Stromal cell of bone marrow (primary cell): ENCODE data around the gene COL9A3.

Source experiments
- DNase-seq: peaks from one replicate; pipeline ENCODE4 v3.0.0-alpha.2; 2012; ENCODE audit warnings: low read depth

COL9A3 gene

DNA sequence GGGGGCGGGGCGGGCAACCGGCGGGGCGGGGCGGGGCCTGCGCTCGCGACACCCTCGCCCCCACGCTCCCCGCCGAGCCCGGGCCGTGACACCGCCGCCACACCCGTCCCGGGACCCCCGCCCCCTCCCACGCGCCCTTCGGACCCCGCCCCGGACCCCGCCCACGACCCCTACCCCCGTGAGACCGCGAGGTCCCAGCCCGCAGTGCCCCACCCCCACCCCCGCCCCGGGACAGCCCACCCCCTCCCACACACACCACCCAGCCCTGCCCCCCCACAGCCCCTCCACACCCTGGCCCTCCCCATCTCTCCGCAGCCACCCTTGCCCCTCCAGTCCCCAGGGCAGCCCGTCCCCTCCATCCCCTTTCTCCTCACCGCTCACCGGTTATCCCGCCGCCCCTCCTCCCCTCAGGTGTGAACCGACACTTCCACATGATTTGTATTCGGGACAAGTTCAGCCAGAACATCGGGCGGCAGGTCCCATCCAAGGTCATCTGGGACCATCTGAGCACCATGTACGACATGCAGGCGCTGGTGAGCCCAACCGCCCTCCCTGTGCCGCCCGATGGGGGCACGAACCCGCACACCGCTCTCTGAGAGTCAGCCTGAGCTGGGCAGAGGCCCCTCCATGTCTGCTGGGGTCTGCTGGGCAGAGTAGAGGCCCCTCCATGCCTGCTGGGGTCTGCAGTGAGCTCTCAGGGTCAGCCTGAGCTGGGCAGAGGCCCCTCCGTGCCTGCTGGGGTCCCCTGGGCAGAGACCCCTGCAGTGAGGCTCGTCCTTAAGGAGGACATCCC lies 20.0 kb upstream of the COL9A3 start:
- DNase-seq: no peak

DNA sequence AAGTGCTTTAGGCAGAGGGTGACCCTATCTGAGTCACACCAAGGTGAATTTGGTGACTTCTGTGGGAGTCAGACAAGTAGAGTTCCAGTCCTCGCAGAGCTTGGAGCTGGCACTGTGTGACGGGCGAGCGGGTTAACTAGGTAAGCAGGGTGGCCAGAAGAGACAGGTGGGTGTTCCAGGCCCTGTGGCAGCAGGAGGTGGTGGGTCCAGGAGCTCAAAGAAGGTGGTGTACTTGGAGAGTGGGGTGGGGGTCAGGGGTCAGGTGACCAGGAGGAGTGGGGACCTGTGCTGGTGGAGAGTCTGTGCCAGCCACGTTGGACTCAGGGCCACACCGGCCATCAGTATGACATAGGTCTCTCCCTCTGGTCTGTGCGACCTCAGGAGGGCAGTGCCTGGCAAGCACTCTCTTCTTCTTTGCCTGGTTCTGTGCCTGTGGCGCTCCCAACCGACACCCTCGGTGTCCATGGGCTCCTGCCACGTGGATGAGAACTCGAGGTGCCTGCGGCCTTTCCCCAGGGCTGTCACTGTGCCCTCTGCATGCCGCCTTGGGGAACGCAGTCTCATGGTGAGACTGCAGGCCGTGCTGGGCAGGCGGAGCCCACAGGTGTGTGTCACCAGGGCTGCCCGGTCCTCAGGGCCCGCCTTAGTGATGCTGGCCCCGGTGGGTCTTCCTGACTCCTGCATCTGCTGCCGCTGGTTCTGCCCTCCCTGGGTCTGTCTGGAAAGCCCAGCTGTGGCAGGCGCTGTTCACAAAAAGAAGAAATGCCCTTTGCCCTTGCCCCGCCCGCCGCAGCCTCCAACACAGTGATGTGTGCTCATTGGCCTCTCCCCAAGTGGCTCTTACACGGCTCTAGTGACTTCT lies 18.9 kb upstream of the COL9A3 start:
- no peak for DNase-seq

DNA sequence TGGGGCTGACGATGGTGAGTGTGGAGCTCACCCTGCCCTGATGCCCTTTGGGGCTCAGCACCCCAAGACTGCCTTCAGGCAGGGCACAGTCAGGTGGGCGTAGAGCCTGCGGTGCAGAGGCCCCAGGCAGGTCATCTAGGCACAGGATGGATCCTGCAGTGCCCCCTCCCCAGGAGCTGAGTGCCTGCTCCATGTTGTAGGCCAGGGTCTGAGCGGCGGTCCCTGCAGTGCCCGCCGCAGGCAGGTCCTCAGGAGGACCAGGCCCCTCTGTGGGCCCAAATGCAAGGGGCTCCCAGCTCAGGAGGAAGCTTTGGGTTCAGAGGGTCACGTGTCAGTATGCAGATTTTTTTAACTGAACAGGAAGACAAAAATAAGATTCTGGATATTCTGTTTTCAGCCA lies 17.8 kb upstream of the COL9A3 start:
- no peak for DNase-seq

DNA sequence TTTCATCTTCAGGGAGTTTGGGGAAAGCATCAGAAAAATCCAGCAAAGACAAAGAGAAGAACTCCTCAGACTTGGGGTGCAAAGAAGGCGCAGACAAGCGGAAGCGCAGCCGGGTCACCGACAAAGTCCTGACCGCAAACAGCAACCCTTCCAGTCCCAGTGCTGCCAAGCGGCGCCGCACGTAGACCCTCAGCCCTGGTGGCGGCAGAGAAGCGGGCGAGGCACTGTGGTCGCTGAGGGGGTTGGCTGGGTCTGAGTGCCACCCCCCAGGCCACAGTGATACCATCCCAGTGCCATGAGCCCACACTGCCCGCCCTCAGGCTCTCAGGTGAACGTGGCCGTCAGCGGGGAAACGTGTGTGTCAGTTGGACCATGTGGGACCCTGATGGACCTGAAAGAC lies 17.4 kb upstream of the COL9A3 start:
- no peak for DNase-seq

DNA sequence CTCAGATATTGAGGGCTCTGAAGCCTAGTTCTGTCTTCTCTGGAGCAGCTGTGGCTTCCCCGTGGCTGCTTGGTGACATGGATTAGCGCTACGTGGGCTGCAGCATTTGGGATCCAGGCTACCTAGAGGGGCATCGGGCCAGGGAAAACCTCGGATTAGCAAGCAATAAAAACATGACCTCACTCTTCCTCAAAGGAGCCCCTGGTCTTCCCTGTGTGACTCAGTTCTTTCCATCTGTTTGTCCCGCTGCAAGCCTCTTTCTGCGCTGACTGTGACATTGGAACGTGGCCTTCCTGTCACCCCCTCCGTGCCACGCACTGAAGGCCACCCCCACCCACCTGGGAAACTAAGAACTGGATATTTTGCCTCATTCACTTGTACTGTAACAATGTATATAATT lies 17.0 kb upstream of the COL9A3 start:
- no peak for DNase-seq

DNA sequence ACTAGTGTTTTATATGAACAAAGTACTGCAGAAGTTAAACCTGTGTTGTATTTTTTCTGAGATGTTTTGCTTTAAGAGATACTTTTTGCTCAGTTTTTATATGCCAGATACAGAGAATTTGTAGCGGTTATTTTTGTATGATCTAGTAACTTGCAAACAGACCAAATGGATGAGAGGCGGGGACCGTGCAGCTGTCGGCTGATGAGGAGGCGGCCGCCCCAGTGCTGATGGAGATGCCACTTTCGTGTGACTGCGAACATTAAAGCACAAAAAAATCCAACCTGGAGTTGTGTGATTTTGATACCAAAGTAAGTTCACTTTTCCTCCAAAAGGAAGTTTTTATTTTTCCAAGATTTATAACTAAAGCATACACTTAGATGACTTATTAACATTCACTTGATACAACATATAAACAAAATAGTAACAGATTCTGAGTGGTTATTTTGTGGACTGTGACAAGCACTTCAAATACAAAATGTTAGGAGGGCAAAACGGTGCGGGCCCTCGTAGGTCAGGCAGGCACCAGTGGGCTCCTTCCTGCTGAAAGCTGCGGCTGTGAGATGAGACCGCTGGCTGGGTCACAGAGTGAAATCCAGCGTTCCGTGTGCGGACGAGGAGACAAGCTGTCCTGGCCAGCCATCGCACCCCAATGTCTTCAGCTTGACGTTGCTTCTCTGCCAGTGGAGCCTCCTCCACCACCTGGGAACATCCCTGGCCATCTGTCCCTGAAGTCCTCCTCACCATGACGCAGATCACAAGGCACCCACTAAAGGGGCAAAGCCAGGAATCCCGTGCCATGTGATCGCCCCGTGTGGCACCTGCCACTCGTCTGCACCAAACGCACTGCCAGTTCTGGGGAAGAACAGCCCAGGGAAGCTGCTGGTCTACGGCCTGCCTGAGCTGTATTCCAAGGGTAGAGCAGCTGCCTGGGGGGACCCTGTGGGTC lies 16.3 kb upstream of the COL9A3 start:
- DNase-seq: no peak

DNA sequence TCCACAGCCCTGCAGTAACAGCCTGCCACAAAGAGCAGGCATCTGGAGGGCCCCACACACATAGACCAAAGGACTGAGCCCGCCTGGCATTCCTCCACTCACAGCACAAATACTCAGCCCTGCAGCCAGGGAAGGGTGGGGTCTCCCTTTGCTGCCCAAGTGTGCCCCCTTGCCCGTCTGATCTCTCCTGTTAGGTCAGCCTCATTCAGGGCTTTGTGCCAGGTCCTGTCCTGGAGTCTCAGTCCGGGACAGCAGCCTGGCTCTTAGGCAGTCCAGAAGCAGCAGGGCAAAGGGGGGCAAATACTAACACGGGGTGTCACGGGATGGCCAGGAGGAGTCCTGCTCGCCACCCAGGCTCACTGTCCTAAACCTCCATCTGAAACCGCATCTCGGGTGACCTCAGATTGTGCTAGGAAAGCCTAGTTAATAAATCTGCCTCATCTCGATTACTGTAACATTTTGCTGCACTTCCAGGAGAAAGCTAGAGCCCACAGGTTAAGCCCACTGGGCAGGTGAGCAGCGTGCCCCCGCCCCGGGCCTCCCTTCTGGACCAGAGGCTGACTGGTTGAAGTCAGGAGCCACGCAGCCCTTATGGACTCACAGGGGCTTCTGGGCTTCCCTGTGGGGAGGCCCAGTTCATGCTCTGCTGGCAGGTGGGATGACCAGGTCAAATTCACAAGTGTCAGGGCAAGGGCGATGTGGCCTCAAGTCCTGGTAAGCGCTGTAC lies 15.4 kb upstream of the COL9A3 start:
- no peak for DNase-seq

DNA sequence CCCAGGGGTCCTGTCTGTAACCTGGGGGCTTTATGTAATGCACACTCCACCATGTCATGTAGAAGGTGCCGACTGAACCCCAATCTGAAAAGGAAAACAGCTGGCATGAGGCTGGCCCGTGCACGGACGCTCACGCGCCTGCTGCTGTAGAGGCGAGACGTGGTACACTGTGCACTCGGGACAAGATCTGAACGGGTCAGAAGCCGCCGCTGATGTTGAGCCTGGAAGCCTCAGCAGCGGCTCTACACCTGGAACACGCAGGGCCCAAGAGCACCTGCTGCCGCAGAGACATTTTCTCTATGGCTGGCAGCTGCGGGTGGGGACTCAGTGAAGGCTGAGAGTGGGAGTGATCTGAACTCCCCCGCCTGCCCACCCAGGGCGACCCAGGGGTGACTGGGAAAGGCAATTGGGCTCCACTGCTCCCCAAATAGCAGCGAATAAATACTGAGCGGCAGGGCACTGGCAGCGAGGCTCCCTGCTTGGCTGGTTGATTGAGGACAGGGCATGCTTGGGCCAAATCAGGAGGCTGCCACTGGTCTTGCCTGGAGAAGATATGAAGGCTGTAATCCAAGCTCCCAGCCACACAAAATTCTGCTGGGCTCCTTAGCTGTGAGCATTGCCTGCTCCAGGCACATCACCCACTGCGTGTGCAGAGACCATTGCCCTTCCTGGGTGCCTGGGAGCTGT lies 14.7 kb upstream of the COL9A3 start:
- DNase-seq: no peak

DNA sequence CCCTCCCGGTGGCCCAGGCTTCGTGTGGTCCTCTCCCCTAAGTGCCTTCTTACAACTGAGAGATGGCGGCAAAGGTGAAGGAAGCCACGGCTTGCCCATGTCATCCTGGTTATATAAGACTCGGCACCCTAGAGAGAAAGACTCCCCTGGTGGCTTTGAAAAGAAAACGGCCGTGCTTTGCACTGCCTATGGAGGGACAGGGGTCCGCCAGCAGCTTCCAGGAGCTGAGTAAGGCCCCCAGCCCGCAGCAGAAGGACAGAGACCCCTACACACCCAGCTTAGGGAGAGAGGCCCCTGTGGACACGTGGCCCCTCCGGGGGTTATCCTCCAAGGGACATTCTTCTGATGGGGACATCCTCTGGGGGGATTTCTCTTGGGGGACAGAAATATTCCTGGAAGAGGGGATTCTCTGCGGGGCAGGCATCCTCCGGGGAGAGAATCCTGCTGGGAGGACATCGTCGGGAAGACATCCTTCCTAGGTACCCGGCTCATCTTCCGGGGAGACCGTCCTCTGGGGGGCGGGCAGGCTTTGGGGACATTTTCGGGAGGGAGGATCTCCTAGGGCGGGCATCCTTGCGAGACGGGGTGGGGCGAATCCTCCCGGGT lies 12.7 kb upstream of the COL9A3 start:
- DNase-seq: no peak

DNA sequence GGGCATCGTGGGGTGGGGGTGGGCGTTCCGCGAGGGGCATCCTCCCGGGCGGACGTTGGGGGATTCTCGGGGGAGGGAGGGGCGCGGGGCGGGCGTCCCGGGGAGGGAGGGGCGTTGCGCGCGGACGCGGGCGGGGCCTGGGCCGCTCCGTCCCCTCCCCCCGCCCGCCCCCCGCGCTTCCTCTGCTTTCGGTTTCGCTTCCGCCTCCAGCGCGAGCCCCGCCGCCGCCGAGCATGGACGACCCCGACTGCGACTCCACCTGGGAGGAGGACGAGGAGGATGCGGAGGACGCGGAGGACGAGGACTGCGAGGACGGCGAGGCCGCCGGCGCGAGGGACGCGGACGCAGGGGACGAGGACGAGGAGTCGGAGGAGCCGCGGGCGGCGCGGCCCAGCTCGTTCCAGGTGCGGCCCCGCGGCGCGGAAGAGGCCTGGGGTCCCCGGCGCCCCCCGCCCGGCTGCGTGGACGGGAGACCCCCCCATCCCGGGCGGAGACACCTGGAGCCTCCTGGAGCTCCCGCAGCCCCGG lies 12.2 kb upstream of the COL9A3 start, which contains the start of gene OGFR:
TSS of gene OGFR (plus strand) at position 209 of the 528 bp plus-strand sequence. CDS start at position 234, 25 bp downstream.
- no peak for DNase-seq

DNA sequence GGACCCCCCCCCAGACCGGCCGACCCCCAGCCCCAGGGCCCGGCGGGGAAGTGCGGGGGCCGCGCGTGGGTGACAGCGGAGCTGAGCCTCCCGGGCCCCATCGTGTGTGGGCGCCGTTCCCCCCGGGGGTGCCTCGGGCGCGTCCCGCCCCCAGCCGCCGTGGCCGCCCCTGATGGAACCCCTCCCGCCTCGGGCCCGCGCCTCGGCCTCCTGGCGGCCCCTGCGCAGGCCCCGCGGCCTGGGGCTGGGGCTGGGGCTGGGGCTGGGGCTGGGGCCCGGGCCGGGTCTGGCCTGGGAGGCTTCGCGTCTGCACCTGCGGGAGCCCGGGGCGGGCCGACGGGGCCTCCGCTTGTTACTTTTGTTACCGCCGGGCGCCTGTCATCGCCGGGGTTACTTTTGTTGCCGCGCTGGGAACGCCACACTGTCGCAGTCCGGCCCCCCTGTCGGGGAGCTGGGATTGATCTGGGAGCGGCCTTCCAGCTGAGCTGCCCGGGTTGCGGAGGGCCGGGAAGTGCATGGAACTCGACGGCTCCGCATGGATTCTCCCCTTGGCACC lies 11.6 kb upstream of the COL9A3 start:
- no peak for DNase-seq

DNA sequence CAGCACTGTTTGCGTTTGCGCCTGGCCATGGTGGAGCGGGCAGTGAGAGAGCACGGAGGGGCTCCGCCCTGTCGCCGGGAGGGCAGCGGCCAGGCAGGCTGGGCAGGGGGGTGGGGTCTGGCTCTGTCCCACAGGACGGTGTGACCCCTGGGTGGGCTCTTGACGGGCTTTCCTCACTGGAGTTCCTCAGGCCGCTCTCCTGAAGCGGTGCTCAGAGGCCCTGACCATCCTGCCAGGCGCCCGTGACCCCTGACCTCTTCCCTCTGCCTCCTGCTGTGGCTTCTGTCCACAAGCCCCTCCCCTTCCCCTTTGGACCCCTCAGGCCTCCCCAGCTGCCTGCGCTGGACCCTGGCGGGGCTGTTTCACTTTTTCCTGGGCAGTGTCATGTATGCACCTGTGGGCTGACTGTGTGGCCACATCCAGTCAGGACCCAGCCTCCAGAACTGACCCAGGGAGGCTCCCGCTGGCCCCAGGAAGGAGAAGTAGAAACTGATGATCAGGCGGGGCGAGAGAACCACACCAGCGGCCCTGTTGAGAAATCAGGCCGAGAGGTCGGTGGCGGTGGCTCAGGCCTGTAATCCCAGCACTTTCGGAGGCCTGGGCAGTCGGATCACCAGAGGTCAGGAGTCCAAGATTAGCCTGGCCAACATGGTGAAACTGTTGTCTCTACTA lies 11.0 kb upstream of the COL9A3 start:
- no peak for DNase-seq

DNA sequence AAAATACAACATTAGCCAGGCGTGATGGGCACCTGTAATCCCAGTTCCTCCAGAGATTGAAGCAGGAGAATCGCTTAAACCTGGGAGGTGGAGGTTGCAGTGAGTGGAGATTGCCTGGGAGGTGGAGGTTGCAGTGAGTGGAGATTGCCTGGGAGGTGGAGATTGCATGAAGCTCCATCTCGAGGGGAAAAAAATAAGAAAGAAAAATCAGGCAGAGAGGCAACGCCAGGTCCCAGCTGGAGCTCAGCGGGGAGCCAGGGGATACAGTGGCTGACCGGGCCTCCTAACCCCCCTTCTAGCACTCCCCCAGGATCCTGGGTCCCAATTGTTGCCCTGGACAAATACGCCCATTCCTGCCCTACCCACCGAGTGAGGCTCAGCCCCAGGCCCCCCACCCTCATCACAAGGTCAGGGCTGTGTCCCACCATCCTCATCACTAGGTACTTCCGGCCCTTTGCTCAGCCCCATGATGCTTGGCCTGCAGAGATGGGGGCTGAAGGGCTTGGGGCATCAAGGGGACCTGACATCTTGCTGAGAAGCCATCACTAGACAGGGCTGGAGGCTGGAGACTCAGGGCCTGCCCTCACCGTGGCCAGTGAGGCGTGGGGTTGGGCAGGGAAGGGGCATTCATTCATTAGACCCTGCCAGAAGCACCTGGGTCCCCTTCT lies 10.3 kb upstream of the COL9A3 start:
- no peak for DNase-seq

DNA sequence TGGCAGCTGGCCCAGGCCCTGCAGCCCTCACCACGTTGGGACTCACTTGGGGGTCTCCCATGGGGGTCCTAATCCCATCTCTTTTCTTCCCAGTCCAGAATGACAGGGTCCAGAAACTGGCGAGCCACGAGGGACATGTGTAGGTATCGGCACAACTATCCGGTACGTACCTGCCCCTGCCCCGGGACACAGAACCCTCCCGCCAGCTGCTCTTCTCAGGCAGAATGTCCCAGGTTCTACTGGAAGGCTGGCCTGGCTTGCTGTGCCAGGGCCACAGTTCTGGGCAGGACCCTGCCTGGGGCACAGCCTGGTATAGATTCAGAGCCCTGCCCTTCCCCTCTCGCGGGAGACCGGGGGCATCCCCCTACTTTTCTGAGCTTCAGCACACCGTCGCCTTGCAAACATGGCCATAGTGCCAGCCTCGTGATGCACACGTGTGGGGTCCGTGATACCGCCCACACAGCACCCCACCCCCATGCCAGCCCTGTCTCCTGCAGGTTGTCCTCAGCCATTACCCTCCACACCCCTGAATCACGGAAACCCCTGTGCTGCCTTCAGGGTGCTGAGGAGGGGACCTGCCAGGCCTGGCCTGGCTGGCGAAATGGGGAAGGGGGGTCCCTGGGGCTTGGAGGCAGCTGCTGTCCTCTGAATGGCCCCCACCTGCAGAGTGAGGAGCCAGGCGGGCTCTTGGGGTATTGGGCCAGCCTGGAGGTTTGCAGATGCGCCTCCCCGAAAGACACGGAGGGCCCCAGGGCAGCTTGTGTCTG lies 9.2 kb upstream of the COL9A3 start:
- DNase-seq: no peak

DNA sequence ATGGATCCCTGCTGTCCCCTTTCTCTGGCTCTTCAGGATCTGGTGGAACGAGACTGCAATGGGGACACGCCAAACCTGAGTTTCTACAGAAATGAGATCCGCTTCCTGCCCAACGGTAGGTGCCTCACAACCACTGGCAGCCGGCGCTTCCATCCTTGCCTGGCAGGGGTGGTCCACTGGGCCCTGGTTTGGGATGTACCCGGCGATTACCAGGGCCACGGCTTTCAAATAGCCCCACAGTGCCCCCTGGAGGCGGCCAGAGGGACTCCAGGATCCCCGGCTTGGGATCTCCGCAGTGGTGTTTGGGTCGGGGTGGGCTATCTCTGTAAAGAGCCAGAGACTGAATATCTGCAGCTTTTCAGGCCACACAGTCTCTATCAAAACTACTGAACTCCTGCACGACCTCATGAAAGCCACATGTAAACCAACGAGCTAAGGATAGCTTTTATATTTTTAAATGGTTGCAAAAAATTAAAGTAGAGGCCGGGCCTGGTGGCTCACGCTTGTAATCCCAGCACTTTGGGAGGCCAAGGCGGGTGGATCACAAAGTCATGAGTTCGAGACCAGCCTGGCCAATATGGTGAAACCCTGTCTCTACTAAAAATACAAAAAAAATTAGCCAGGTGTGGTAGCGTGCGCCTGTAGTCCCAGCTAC lies 8.5 kb upstream of the COL9A3 start:
- DNase-seq: no peak

DNA sequence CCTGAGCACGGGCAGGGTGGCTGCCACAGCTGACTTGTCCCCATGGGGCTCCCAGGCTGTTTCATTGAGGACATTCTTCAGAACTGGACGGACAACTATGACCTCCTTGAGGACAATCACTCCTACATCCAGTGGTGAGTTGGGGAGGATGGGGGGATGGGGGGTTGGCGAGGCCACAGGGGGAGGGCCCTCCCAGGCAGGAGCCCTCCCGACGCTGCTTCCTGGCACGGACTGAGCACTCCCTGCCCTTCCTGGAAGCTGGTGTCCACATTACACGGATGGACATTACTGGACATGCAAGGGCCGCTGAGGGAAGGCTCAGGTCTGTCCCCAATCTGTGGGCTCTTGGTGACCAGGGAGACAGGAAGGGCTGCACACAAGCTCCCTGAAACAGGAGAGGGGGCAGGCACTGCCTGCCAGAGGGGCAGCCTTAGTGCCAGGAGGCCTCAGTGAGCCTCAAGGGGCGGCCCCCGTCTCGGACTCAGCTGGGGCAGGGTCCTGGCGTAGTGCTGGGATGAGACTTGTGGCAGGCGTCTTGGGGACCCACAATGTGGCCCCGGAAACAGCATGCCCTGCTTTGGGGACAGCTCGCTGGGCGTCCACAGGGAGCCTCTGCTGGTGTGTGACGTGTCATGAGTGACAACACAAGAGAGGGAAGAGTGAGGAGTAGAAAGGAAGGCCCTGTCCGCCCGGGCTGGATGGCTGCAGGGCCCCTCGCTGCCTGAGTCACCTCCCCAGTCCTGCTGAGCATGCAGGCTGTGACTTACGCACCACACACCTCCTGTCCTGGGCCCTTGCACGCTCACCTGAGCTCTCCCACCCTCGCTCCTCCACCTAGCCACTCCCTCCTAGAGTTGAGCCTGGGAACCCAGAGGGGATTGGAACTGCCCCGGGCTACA lies 7.1 kb upstream of the COL9A3 start:
- no peak for DNase-seq
